ENCODE results near the gene GP1BB.

The GP1BB gene

GRCh38 chr22:19742160-19743066 is 19.1 kb downstream of the GP1BB start:
- DNase-seq (ENCODE audit: low read depth): no peak

- DNase-seq (ENCODE audit: low read depth): no peak
Measured at GRCh38 chr22:19743081-19743480, 19.7 kb downstream of the GP1BB start.

GRCh38 chr22:19743651-19744050 is 20.3 kb downstream of the GP1BB start:
- DNase-seq (ENCODE audit: low read depth): no peak

- no peak for DNase-seq (ENCODE audit: low read depth)
Measured at GRCh38 chr22:19744350-19745006, 21.1 kb downstream of the GP1BB start.

GRCh38 chr22:19745155-19746101 is 22.1 kb downstream of the GP1BB start:
- no peak for DNase-seq (ENCODE audit: low read depth)

- no peak for DNase-seq (ENCODE audit: low read depth)
Measured at GRCh38 chr22:19746726-19747125, 23.4 kb downstream of the GP1BB start.

GRCh38 chr22:19747551-19747950 is 24.2 kb downstream of the GP1BB start:
- DNase-seq (ENCODE audit: low read depth): no peak

- DNase-seq (ENCODE audit: low read depth): no peak
Measured at GRCh38 chr22:19748139-19748538, 24.8 kb downstream of the GP1BB start.

- DNase-seq (ENCODE audit: low read depth): no peak
Measured at GRCh38 chr22:19748991-19749664, 25.8 kb downstream of the GP1BB start.

GRCh38 chr22:19749876-19750275 is 26.5 kb downstream of the GP1BB start:
- no peak for DNase-seq (ENCODE audit: low read depth)

- DNase-seq (ENCODE audit: low read depth): no peak
Measured at GRCh38 chr22:19750507-19751490, 27.5 kb downstream of the GP1BB start.

- no peak for DNase-seq (ENCODE audit: low read depth)
Measured at GRCh38 chr22:19751497-19752245, 28.3 kb downstream of the GP1BB start.

GRCh38 chr22:19753090-19753842 is 29.9 kb downstream of the GP1BB start:
- no peak for DNase-seq (ENCODE audit: low read depth)

GRCh38 chr22:19753996-19754700 is 30.8 kb downstream of the GP1BB start:
- no peak for DNase-seq (ENCODE audit: low read depth)

- DNase-seq (ENCODE audit: low read depth): no peak
Measured at GRCh38 chr22:19754701-19755144, 31.4 kb downstream of the GP1BB start.

GRCh38 chr22:19755145-19755710 is 31.9 kb downstream of the GP1BB start:
- no peak for DNase-seq (ENCODE audit: low read depth)

- DNase-seq (ENCODE audit: low read depth): no peak
Measured at GRCh38 chr22:19755722-19756287, 32.5 kb downstream of the GP1BB start.
